Osteocyte (in vitro differentiated cells): ENCODE data around the gene RARA. TPM values are rescaled to one million over a fixed set of nuclear protein-coding genes. Genes with fewer than 3 reads are reported as not detected.

Experiments
- DNase-seq: peaks from one replicate; pipeline ENCODE4 v3.0.0; 2021; ENCODE audit warnings: mixed read lengths; ENCODE audit not compliant: unreplicated experiment; ENCODE audit errors: extremely low spot score
- H3K27ac Mint-ChIP-seq: one replicate; pipeline ENCODE4 v1.8.0; 2021; ENCODE audit warnings: mild to moderate bottlenecking, mixed read lengths; ENCODE audit not compliant: unreplicated experiment
- H3K27me3 Mint-ChIP-seq: one replicate; pipeline ENCODE4 v1.8.0; 2021; ENCODE audit warnings: mixed read lengths; ENCODE audit not compliant: unreplicated experiment
- H3K36me3 Mint-ChIP-seq: one replicate; pipeline ENCODE4 v1.8.0; 2021; ENCODE audit warnings: mixed read lengths; ENCODE audit not compliant: unreplicated experiment
- H3K4me1 Mint-ChIP-seq: one replicate; pipeline ENCODE4 v1.8.0; 2021; ENCODE audit warnings: mixed read lengths; ENCODE audit not compliant: unreplicated experiment
- H3K4me3 Mint-ChIP-seq: one replicate; pipeline ENCODE4 v1.8.0; 2021; ENCODE audit warnings: mild to moderate bottlenecking, moderate library complexity, mixed read lengths; ENCODE audit not compliant: unreplicated experiment
- H3K9me3 Mint-ChIP-seq: one replicate; pipeline ENCODE4 v1.8.0; 2021; ENCODE audit warnings: mixed read lengths; ENCODE audit not compliant: unreplicated experiment
- total RNA-seq: library from RNA; stranded (reverse); gene quantifications from 2 replicates; pipeline ENCODE4 v1.2.1, GENCODE V29; 2021
- TF ChIP-seq, protein P1 (sequence below): fragments of 200-600 bp; sonication (generic); IDR thresholded peaks from 2 replicates; pipeline ENCODE4 v1.5.0; 2021; ENCODE audit warnings: antibody characterized with exemption, mild to moderate bottlenecking, moderate library complexity

RARA gene
- total RNA-seq, 1 donor from 2014 or later: 62.6 TPM

DNA sequence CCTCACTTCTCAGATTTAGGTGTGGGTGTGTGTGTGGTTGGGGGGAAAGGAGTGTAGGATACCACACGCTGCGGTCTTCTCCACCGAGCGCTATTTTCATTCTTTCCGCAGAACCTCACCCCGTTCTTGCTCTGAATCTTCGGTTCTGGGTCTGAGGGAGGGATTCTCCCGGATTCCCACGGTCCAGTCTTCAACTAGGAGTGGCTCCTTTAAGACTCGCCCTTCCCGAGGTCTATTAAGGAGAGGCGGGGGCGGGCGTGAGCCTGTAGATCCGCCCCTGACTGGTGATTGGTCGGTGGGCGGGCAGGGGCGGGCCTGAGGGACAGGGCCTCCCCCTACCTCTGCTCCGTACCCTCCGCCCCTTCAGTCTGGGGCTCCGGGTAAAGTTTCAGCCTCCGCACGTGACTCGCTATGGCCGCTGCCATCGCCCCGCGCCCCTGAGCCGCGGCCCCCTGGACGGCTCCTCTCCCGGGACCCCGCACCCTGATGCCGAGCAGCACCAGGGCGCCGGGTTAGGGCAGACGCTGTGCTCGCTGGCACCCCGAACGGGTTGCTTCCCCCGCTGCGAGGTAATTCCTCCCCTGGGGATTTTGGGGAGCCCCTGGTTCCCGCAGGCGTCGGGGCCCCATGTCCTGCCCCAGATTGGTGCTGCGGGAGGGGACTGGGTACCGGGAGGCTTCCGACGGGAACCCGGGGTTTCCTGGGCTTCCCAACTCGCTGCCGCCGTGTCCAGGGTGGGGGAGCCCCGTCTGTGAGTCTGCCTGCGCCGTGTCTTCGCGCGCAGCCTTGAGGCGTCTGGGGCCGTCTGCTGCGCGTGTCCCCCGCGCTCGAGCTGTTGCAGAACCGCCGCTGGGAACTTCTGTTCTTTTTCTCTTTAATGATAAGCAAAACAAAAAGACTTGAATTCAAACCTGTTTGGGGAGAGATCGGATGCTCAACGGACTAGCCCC, 9.2 kb downstream of the RARA start:
- TF ChIP-seq, protein P1, sequence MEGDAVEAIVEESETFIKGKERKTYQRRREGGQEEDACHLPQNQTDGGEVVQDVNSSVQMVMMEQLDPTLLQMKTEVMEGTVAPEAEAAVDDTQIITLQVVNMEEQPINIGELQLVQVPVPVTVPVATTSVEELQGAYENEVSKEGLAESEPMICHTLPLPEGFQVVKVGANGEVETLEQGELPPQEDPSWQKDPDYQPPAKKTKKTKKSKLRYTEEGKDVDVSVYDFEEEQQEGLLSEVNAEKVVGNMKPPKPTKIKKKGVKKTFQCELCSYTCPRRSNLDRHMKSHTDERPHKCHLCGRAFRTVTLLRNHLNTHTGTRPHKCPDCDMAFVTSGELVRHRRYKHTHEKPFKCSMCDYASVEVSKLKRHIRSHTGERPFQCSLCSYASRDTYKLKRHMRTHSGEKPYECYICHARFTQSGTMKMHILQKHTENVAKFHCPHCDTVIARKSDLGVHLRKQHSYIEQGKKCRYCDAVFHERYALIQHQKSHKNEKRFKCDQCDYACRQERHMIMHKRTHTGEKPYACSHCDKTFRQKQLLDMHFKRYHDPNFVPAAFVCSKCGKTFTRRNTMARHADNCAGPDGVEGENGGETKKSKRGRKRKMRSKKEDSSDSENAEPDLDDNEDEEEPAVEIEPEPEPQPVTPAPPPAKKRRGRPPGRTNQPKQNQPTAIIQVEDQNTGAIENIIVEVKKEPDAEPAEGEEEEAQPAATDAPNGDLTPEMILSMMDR: no peak
- Mint-ChIP-seq H3K9me3 (no peaks in the 10 kb centered on the region), H3K27ac (peak overlapping the region; percentile 95), H3K36me3 (no peaks in the 10 kb centered on the region), H3K4me3 (peak overlapping the region; percentile 97), H3K27me3 (no peaks in the 10 kb centered on the region), H3K4me1 (peaks cover 81% of the 10 kb centered on the region)
- DNase-seq: peak; percentile 97

DNA sequence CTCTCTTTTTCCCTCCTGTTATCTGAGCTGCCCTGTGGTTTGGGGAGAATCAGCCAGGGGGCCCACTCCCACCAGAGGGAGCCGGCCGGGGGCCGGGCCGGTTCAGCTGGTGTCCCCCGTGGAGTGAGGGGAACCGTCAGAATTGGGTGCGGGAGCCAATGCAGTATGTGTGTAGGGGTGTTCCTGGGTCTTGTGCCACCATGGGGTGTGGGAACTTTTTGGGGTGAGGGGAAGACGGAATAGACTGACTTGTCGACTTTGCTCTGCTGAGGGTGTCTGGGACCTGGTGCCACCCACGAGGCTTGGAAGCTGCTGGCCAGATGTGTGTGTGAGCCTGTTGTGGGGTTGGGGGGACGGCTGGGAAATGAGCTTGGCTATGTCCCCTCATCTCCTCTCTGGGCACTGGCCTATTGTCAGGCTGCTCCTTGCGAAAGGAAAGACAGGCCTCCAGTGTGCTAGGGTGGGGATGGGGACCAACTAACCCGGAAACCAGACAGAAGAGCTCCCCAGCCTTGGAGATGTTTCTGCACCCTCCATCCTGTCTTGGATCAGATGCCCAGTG, 9.9 kb downstream of the RARA start:
- Mint-ChIP-seq H3K9me3 (no peaks in the 10 kb centered on the region), H3K36me3 (no peaks in the 10 kb centered on the region), H3K27ac (peak overlapping the region; percentile 79), H3K4me1 (peaks cover 88% of the 10 kb centered on the region), H3K4me3 (peak overlapping the region; percentile 97), H3K27me3 (no peaks in the 10 kb centered on the region)
- DNase-seq: no peak
- TF ChIP-seq, protein P1: peak; percentile 41

DNA sequence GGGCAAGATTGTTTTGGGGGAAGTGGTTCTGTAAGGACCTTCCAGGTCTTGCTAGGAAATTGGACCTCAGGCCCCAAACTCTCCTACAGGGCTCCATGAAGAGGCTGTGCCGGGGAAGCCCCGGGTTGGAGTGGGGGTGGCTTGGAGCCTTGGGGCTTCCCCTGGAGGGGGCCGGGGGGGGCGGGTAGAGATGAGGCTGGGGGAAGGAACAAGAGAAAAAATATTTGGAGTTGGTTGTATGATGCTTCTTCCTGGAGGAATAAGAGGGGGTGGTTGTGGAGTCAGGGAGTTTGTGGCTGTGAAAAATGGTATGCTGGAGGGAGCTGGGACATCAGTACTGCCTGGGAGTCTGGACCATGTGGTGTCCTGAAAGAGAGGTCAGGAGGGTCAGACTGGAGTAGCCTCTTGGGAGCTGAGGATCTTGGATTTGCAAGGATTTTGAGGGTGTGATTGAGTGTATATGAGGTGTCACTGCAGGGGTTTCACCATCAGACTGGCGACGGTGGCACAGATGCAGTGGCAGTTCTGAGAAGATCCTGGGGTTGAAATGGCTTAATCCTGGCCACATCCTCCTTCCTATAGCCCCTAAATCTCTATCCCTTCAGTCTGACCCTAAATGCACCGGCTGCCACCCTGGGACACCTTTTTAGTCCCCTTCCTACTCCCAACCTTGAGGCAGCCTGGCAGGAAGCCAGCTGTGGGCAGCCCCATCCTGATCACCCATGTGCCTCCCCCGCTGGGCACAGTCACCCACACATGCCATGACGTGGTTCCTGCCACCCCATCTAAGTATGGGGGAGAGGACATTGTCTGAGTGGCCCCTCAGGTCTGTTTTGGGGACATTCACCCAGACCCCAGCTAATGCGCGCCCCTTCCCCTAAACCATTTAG, 10.9 kb downstream of the RARA start:
- Mint-ChIP-seq H3K4me3 (peak overlapping the region; percentile 97), H3K36me3 (no peaks in the 10 kb centered on the region), H3K4me1 (peaks cover 86% of the 10 kb centered on the region), H3K9me3 (no peaks in the 10 kb centered on the region), H3K27ac (peak overlapping the region; percentile 99), H3K27me3 (no peaks in the 10 kb centered on the region)
- TF ChIP-seq, protein P1: no peak
- no peak for DNase-seq

DNA sequence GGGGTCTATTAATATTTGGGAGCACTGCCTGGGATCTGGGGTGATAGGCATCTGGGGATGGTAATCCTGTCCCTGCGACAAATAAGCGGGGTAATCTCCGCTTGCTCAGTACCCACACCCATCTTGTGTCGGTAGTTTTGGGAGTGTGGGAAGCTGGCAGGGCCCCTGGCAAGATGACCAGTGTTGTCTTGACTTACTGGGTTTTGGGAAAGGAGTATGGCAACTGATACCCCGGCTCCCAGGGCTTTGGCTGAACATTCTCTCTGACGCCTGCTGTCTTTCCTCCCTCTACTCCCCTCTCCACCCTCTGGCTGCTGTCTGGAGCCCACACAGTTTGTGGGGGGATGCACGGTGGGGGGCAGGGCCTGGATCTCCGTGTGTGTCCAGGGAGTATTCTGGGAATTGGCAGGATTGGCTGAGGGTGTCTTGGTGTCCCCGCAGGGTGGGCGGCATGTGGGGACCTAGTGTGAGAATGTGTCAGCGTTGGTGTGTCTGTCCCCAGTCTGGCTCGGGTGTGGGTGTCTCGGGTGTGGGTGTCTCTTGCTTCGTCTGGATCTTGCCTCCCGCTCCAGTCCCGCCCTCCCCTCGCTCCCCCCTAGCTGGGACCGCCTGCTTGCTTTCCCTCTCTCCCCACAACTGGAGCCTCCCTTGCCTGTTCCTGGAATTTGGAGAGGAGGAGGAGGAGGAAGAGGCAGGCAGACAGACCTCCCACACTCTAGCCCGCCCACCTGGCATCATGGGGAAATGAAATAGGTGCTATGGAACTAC, 12.0 kb downstream of the RARA start:
- DNase-seq: no peak
- H3K4me1 Mint-ChIP-seq: peaks cover 85% of the 10 kb centered on the region
- no peaks in the 10 kb centered on the region for H3K27me3 Mint-ChIP-seq
- H3K9me3 Mint-ChIP-seq: no peaks in the 10 kb centered on the region
- H3K4me3 Mint-ChIP-seq: peak overlapping the region; percentile 97
- H3K36me3 Mint-ChIP-seq: no peaks in the 10 kb centered on the region
- H3K27ac Mint-ChIP-seq: peak overlapping the region; percentile 99
- TF ChIP-seq, protein P1: no peak
